Neural crest cell (in vitro differentiated cells): ENCODE data around the gene CXCR6. TPM values are rescaled to one million over a fixed set of nuclear protein-coding genes. Genes with fewer than 3 reads are reported as not detected.

Experiments
- DNase-seq: peaks from one replicate; pipeline ENCODE4 v3.0.0; 2021; ENCODE audit warnings: low read depth, mixed read lengths, low spot score
- H3K27ac Mint-ChIP-seq: one replicate; pipeline ENCODE4 v1.8.0; 2021; ENCODE audit warnings: mild to moderate bottlenecking, mixed read lengths; ENCODE audit not compliant: unreplicated experiment
- H3K27me3 Mint-ChIP-seq: 2 replicates; pipeline ENCODE4 v1.8.0; 2021; ENCODE audit warnings: low read depth, mild to moderate bottlenecking, mixed read lengths
- H3K36me3 Mint-ChIP-seq: 2 replicates; pipeline ENCODE4 v1.8.0; 2021; ENCODE audit warnings: low read depth, mild to moderate bottlenecking, mixed read lengths
- H3K4me1 Mint-ChIP-seq: 2 replicates; pipeline ENCODE4 v1.8.0; 2021; ENCODE audit warnings: mixed read lengths
- H3K4me3 Mint-ChIP-seq: one replicate; pipeline ENCODE4 v1.8.0; 2021; ENCODE audit warnings: mild to moderate bottlenecking, mixed read lengths
- H3K9me3 Mint-ChIP-seq: 2 replicates; pipeline ENCODE4 v1.8.0; 2021; ENCODE audit warnings: mixed read lengths
- total RNA-seq: library from RNA; stranded (reverse); gene quantifications from 2 replicates; pipeline ENCODE4 v1.2.1, GENCODE V29; 2021
- TF ChIP-seq, protein P1 (sequence below): fragments of 200-600 bp; sonication (generic); conservative IDR thresholded peaks from 2 replicates; pipeline ENCODE4 v1.5.0; 2021; ENCODE audit warnings: antibody characterized with exemption, mild to moderate bottlenecking

CXCR6 gene
- total RNA-seq, 1 donor from 2014 or later = not detected

DNA sequence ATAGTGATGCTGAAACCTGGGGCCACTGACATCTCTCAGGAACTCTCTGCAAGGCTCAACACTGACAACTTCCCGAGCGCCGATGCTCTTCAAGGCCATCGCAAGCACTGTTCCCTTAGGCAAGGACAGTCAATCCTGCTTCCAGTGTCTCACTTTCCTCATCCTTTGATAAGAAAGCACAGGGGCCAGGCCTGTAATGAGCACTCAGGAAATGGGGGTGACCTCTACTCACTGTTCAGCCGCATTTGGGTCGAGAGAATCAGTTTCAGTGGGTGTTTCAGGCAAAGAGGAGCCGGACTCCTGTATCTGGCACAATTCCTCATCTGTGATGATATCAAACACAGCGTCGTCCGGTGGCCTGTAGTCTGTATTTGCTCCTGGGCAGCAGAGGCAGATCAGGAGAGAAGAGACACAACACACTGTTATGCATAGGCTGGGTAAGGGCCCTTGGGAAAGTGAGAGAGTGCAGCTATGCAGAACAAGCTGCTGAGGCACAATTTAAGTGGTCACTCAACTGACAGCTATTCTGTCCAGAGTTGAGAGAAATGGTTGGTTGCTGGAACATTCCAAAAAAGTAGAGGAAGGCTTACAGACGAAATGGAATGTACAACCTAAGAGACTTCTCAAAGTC, 11.9 kb downstream of the CXCR6 start:
- Mint-ChIP-seq H3K4me1 (no peaks in the 10 kb centered on the region), H3K4me3 (no peak overlapping the region), H3K36me3 (peaks cover 15% of the 10 kb centered on the region), H3K9me3 (no peaks in the 10 kb centered on the region), H3K27me3 (no peaks in the 10 kb centered on the region), H3K27ac (no peak overlapping the region)
- TF ChIP-seq, protein P1, sequence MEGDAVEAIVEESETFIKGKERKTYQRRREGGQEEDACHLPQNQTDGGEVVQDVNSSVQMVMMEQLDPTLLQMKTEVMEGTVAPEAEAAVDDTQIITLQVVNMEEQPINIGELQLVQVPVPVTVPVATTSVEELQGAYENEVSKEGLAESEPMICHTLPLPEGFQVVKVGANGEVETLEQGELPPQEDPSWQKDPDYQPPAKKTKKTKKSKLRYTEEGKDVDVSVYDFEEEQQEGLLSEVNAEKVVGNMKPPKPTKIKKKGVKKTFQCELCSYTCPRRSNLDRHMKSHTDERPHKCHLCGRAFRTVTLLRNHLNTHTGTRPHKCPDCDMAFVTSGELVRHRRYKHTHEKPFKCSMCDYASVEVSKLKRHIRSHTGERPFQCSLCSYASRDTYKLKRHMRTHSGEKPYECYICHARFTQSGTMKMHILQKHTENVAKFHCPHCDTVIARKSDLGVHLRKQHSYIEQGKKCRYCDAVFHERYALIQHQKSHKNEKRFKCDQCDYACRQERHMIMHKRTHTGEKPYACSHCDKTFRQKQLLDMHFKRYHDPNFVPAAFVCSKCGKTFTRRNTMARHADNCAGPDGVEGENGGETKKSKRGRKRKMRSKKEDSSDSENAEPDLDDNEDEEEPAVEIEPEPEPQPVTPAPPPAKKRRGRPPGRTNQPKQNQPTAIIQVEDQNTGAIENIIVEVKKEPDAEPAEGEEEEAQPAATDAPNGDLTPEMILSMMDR = no peak
- no peak for DNase-seq

DNA sequence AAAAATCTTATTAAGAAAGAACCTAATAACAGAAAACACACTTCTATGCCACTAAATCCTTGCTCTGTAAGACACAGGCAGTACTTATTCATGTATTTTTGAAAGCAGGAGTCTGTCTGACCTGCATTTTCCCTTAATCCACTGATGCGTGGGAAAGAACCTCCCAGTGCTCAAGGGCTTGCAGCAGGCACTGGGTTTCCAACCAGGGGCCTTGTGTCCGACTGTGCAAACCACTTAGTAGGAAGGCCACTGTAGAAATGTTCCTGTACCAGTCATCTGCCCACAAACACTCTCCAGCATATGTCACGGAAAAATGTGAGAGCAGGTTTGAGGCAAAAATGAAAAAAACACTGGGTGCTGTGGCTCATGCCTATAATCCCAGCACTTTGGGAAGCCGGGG, 12.4 kb downstream of the CXCR6 start:
- H3K4me3 Mint-ChIP-seq = no peak overlapping the region
- H3K4me1 Mint-ChIP-seq = no peaks in the 10 kb centered on the region
- TF ChIP-seq, protein P1 = no peak
- peaks cover 16% of the 10 kb centered on the region for H3K36me3 Mint-ChIP-seq
- no peak overlapping the region for H3K27ac Mint-ChIP-seq
- H3K27me3 Mint-ChIP-seq = no peaks in the 10 kb centered on the region
- no peaks in the 10 kb centered on the region for H3K9me3 Mint-ChIP-seq
- DNase-seq = no peak

DNA sequence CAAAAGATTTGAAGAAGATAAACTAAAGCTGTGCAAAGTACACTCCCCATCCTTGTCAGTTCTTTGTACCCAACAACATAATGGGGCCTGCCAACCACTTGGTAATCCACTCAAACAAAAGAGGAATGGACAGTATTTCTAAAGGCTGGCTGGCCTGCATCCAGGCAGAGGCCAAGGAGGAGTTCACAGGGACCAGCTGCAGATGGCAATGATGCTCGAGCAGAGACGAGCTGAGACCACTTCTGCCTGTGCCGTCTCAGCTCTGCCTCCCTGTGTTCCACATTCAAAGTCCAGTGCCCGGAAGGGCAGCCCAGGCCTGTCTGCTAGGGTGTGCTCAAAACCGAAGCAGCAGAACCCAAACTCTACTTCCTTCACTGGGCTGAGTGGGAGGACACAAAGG, 14.3 kb downstream of the CXCR6 start:
- no peak for DNase-seq
- Mint-ChIP-seq H3K4me1 (no peaks in the 10 kb centered on the region), H3K36me3 (peaks cover 24% of the 10 kb centered on the region), H3K9me3 (no peaks in the 10 kb centered on the region), H3K27me3 (no peaks in the 10 kb centered on the region), H3K27ac (no peak overlapping the region), H3K4me3 (no peak overlapping the region)
- TF ChIP-seq, protein P1 = no peak

GRCh38 chr3:45958321-45958791, 15.1 kb downstream of the CXCR6 start:
- DNase-seq = no peak

GRCh38 chr3:45959201-45959600, 15.9 kb downstream of the CXCR6 start:
- H3K36me3 Mint-ChIP-seq = peaks cover 22% of the 10 kb centered on the region

More at GRCh38 chr3:45958321-45958791, 15.1 kb downstream of the CXCR6 start:
- Mint-ChIP-seq H3K4me1 (no peaks in the 10 kb centered on the region), H3K4me3 (no peak overlapping the region), H3K27me3 (no peaks in the 10 kb centered on the region), H3K9me3 (no peaks in the 10 kb centered on the region), H3K27ac (no peak overlapping the region), H3K36me3 (peaks cover 24% of the 10 kb centered on the region)
- TF ChIP-seq, protein P1 = no peak

More at GRCh38 chr3:45959201-45959600, 15.9 kb downstream of the CXCR6 start:
- no peak for DNase-seq
- no peaks in the 10 kb centered on the region for H3K9me3 Mint-ChIP-seq
- H3K4me1 Mint-ChIP-seq = no peaks in the 10 kb centered on the region
- H3K27me3 Mint-ChIP-seq = no peaks in the 10 kb centered on the region
- peak overlapping the region; percentile 64 for H3K27ac Mint-ChIP-seq
- no peak overlapping the region for H3K4me3 Mint-ChIP-seq
- TF ChIP-seq, protein P1 = no peak
